ENCODE data around the gene IFNW1.
"Not testable (repeated sequence)": the region's sequence is repeated elsewhere in the genome, so short reads cannot be mapped to it uniquely, and the experiment has no call there.

The IFNW1 gene

DNA sequence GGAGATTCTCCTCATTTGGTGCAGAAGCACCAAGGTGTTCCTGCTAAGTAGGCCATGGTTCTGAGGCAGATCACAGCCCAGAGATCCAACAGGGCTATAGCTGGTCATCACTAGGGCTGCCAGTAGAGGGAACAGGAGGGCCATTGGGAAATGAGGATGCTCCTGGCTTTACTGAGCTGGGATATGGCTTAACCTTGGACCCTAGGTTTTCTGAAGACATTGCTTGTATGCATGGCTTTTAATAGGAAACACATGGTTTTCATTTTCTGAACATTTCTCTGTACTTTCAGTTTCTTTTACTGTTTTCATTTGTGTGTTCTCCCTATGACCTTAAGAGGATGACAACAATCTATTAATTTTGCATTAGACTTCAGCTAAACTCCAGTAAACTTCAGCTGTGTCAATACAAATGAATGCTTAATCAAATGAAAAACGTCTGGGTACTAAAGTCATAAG lies at the start of gene IFNW1:
IFNW1 (minus strand) TSS at position 406 of the 456 bp plus-strand sequence; CDS start at position 144, 262 bp downstream.
- no peak for DNase-seq (ENCODE audit: low read depth in 2 of 2)

DNA sequence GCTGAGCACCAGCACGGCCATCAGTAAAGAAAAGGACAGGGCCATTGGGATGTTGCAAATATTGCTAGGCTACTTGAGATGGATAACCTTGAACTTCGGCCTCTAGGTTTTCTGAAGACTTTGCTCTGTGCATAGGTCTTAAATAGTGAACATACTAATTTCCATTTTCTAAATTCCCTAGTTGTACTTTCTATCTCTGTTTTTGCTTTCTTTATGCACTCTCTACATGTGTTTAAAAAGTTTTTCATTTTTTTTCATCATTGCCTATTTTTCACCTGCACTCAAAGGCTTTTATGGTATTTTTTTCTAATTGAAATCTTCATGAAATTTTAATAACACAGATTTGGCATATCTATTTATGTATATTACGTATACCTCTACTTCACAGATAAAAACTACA lies 45.9 kb upstream of the IFNW1 start, which contains the start of gene IFNA4:
IFNA4 (minus strand) TSS at position 101 of the 400 bp plus-strand sequence; CDS start at position 45, 56 bp downstream.
- not testable (repeated sequence) for DNase-seq (ENCODE audit: low read depth in 2 of 2)

DNA sequence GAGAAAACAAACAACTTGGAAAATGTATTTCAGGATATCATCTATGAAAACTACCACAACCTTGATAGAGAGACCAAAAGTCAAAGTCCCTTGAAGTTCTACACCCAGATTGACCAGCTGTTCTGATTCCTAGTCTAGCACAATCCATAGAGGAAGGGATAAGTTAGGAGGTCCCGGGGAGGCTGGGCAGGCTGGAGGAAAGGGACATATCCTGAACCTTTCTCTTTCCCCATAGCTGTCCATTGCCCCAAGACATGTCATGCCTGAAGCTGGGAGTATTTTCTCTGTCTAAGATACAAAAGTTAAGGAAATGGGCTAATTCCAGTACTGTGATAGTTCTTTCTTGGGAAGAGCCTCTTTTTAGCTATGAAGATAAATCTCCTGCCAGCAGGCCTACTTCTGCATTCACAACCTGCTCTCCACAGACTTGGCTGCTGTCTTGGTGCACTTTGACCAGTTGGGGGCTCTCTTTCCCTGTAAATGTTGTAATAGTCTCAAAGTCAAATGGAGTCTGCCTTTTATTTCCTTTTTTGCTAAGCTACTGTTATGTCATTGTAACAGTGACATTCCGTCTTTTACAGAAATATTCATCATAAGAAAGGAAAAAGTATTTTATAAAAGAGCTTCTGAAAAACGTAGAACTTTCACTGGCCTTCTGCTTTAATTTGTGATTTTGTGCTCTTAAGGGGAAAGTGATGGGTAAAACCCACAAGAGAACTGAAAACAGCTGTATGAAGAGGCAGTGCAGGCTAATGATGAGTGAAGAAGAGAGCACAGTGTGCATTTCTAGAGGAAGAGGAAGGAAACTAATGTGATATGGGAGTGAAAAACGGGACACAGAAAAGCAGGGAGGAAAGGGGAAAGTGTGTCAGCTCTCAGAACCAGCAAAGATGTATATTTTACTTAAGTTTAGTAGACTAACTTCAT lies 41.4 kb upstream of the IFNW1 start:
- not testable (repeated sequence) for DNase-seq (ENCODE audit: low read depth in 2 of 2)

DNA sequence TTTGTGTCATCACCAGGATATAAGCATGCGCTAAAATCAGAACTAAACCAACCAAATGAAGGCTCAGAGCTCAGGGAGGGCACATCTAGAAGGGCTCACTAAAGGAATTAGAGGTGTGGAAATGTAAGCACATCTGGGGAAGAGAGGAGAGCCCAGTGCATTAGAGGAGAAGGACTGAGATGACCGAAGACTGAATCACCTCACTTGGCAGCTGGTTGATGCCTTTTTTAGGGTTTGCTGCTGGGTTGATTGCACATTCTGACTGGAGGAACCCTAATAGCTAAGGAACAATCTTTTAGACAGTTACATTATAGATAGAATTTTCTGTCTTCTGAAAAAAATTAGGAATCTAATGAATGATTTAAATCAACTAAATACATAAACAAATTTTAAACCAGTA lies 33.0 kb upstream of the IFNW1 start:
- no peak for DNase-seq (ENCODE audit: low read depth in 2 of 2)

DNA sequence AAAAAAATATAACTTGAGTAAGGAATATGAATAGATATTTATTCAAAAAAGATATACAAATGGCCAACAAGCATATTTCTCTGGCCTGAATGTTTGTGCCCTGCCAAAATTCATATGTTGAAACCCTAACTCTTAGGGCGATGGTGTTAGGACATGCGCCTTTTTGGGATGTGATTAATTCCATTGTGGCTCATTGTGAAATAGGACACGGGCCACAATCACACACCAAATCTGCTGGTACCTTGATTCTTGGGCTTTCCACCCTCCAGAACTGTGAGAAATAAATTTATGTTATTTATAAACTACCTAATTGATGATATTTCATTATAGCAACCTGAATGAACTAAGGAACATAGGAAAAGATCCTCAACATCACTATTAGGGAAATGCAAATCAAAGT lies 30.5 kb upstream of the IFNW1 start:
- DNase-seq (ENCODE audit: low read depth in 2 of 2) = no peak

DNA sequence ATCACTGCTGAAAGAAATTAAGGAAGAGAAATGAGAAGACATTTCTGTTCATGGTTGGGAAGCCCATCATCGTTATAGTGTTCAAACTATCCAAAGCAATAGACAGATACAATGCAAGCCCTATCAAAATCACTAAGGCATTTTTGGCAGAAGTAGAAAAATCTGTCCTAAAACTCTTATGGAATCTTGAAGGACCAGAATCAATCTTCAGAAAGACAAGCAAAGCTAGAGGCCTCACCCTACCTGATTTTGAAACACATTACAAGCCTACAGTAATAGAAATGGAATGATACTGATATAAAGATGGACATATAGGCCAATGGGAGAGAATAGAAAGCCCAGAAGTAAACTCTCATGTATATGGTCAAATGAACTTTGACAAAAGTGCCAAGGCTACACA lies 29.7 kb upstream of the IFNW1 start:
- no peak for DNase-seq (ENCODE audit: low read depth in 2 of 2)

DNA sequence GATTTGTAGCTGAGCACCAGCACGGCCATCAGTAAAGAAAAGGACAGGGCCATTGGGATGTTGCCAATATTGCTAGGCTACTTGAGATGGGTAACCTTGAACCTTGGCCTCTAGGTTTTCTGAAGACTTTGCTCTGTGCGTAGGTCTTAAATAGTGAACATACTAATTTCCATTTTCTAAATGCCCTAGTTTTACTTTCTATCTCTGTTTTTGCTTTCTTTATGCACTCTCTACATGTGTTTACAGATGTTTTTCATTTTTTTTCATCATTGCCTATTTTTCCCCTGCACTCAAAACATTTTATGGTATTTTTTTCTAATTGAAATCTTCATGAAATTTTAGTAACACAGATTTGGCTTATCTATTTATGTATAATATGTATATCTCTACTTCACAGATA lies 24.9 kb upstream of the IFNW1 start, which contains the start of gene IFNA21:
IFNA21 (minus strand) TSS at position 101 of the 400 bp plus-strand sequence; CDS start at position 53, 48 bp downstream.
- DNase-seq (ENCODE audit: low read depth in 2 of 2) = not testable (repeated sequence)

DNA sequence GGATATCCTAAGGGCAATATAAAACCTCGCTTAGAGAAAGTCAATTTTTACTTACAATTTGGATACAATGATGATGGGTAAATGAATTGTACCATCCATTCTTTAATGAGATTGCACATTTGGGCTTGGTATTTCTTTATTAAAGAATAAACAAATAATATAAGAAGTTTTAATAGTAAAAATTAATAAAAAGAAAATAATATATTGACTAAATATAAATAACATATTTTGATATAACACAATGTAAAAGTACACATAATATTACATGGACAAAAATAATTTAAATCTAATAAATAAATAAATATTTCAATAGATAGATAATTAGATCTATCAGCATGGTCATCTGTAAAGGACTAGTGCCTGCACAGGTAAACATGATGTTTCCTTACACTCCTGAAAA lies 23.9 kb upstream of the IFNW1 start:
- DNase-seq (ENCODE audit: low read depth in 2 of 2) = no peak

DNA sequence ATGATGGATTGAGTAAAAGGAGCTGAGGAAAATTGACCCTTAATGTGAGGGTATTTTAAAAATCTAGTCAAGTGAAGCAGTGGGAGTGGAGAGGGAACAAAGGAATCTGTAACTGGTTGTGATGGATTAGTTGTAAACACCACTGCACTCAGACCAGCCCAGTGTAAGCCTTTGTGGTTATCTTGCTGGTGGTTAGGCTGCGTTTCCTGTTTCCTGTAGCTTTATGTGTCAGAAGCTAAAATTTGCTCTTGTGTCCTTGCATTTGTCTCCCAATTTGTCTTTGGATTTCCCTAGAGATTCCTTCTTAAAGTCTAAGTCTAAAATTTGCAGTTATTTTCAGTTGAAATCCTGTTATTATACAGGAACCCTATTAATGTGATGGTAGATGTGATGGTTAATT lies 18.5 kb upstream of the IFNW1 start:
- DNase-seq (ENCODE audit: low read depth in 2 of 2) = no peak

DNA sequence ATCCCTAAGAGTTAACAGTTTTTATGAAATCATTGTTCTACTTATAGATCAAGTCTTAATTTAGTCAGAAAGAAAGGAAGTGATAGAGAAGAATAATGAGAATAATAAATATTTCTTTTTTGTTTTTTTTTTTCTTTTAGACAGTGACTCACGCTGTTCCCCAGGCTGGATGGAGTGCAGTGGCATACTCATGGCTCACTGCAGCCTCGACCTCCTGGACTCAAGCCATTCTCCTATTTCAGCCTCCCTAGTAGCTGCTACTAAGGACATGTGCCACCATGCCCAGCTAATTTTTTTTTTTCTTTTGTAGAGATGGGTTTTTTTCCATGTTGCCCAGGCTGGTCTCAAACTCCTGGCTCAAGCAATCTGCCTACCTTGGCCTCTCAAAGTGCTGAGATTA lies 13.9 kb upstream of the IFNW1 start:
- DNase-seq (ENCODE audit: low read depth in 2 of 2) = no peak

DNA sequence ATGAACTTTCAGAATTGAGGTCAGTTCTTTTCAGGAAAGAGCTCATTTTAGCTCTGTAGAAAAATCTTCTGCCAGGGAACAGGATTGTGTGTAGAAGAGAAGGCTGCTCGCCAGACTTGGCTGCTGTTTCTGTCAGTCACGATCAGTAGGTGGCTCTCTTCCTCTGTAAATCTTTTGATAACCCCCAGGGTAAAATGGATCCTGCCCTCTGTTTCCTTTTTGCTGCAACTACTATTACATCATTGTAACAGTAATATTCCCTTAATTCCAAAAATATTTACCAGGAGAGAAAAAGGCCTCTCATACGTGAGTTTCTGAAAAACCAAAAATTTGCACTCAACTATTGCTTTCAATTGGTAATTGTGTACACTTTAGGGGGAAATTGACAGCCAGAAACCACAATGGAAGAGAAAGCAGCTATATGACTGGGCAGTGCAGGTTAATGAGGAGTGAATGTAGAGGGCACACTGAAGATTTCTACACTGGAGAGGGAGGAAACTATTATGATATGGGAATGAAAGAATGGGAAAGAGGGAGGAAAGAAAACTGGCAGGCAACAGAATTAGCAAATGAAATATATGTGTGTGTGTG lies 12.5 kb upstream of the IFNW1 start:
- no peak for DNase-seq (ENCODE audit: low read depth in 2 of 2)

DNA sequence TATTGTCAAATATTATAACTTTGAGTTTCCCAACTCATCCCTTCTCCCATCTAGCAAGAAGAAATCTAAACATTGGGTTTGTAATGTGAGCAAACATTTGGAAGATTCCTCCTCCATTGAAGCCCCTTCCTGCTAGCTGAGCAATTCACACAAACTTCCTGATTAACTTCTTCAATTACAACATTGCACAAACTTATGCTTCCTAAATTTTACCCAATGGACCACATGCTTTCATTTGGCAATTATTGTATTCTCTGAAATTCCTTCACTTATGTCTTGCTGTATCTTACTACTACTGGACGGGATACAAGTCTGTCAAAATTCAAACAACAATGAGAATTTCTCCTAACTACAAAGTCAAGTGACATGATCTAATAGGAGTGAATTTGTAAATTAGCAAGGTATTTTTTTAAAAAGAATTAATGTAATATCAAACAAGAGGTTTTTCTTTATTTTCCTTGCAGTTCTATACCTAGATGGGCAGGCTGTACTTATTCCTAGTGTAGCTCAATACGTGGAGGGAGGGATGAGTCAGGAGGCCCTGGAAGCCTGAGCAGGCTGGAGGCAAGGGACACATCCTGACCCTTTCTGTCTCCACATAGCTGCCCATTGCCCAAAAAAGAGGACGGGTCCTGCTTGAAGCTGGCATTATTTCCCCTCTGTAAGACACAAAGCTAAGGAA lies 11.8 kb upstream of the IFNW1 start:
- DNase-seq (ENCODE audit: low read depth in 2 of 2) = no peak

DNA sequence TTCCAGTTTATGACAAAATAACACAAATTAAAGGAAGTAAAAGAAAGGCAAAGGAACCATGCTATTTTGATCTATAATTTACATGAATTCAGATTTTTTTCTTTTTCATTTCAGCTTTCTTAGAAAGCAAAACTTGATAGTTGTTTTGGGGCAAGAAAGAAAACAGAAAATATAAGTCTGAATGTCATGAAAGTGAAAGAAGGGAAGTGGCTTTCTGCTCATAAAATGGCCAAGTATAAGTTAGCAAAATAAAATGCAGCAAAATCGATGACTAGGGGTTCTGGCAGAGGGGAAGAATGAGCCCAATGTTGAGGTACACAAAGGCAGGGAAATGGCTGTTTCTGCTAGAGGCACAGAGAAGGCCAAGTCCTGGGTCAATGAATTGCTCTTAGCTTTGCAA lies 3.0 kb upstream of the IFNW1 start:
- no peak for DNase-seq (ENCODE audit: low read depth in 2 of 2)

DNA sequence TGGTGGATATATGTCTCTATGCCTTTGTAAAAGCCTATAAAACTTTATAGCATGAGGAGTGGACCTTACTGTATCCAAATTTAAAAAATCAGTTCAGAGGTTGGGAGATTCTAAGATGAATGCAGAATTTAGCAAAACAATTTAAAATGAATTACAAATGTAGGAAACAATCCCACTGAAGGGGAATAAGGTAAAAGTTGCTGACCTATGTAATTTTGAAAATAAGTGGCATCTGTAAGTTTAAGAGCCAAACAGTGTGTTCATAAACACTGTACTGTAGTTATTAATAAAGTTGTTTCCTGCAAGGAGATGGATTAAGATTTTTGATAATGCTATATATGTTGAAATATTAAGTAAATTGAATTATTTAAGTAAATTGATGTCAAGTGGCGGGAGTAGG lies 4.6 kb downstream of the IFNW1 start:
- no peak for DNase-seq (ENCODE audit: low read depth in 2 of 2)

DNA sequence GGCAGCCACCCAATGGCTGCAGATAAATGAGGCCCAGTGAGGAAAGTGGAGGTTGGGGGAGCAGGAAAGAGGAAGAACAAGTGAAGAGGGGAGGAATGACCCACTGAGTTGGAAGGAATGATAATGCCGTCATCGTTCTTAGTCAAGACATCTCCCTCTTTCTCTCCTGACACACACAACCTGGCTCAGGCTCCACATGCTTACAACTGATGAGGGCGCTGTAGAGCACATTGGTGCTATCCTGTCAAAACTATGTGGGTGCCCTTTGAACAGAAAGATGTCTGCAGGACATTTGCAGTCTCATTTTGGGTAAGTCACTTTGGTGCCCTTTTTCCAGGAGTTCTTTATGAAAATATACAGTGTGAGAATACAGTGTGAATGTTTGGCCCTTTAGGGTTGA lies 5.9 kb downstream of the IFNW1 start:
- DNase-seq (ENCODE audit: low read depth in 2 of 2) = no peak

DNA sequence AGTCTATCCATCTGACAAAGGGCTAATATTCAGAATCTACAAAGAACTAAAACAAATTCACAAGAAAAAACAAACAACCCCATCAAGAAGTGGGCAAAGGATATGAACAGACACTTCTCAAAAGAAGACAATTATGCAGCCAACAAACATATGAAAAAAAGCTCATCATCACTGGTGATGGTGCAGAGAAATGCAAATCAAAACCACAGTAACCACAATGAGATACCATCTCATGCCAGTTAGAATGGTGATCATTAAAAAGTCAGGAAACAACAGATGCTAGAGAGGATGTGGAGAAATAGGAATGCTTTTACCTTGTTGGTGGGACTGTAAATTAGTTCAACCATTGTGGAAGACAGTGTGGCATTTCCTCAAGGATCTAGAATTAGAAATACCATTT lies 13.4 kb downstream of the IFNW1 start:
- not testable (repeated sequence) for DNase-seq (ENCODE audit: low read depth in 2 of 2)

DNA sequence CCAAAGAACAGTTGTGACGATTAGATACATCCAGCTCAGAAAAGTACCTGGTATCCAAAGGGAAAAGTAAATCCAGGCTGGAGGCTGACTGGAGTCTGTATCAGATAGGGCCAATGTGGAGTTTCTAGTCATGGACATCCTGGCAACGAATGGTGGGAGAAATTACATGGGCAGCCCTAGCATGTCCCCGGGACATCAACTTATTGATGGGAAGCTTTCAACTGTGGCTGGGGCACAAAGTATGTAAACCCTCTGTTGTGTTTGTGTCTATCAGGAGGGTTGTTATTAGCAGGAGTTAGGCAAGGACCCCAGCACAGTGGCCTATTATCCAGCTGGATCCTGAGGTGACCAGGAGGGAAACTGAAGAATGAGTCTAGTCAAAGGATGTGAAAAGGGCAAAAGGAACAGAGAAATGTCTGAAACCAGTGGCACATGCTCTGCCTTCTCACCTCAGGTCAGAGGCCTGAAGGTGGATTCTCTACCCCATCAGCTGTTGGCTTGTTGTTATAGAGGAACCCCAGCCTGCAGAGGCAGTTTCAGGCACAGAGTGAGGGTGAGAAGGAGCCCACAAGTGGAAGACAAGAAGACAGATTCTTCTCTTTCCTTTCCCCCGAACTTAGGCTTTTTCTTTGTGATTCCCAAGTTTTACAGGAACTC lies 19.9 kb downstream of the IFNW1 start:
- no peak for DNase-seq (ENCODE audit: low read depth in 2 of 2)

DNA sequence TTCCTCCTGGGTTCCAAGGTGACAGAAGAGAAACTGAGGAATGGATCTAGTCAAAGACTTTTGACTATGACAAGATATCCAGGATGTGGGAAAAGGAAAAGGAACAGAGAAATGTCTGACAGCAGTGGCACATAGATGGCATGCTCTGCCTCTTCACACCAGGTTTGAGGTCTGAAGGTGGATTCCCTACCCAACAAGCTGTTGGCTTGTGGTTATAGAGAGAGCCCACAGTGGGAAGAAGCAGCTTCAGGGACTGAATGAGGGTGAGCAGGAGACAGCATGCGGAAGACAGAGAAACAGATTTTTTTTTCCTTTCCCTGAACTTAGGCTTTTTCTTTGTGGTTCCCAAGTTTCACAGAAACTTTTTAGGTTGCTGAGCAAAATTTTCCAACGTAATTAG lies 20.6 kb downstream of the IFNW1 start:
- no peak for DNase-seq (ENCODE audit: low read depth in 2 of 2)

DNA sequence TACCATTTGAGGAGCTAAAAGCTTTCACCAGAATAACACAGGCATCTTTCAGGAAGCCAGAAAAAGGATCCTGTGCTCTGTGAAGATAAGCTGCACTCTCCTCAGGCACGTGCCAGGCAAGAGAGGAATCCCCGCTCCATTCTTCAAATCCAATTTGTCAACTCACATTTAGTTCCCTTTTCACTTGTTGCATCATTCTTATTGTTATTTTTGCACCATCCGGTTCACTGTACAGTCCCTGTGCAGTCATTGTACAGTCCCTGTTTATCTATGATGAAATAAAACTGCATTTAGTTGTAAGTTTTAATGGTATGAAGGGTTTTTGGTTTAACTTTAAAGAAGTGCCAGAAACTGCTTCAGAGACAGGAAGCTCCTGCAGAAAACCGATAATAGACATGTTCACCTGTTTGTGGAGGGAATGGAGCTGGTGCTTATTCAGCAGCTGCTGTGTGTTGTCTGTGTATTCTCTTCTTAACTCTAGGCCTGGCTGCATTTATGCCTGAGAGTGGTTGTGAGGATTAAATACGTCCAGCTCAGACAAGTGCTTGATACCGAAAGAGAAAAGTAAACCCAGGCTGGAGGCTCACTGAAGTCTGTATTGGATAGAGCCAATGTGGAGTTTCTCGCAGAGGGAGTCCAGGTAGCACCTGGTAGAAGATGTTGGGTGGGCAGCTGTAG lies 22.4 kb downstream of the IFNW1 start:
- no peak for DNase-seq (ENCODE audit: low read depth in 2 of 2)

DNA sequence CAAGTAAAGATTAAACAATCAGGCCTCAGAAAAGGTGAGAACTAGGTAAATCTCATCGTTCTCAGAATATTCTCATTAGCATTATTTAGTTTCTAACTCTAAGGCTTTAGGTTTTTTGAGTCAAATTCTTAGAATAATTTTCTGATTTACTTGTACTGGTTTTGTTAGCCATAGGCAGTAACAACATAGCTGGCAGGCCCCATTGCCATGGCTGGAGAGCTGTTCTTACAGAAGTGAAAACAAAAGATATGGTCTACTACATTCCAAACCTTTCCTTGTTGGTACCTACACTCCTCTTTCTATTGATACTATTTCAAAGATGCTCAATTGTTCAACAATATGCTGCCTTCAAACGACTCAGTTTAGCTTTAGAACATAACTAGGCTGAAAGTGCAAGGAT lies 27.3 kb downstream of the IFNW1 start:
- no peak for DNase-seq (ENCODE audit: low read depth in 2 of 2)
